ENCODE results near the gene TTLL8.

DNA sequence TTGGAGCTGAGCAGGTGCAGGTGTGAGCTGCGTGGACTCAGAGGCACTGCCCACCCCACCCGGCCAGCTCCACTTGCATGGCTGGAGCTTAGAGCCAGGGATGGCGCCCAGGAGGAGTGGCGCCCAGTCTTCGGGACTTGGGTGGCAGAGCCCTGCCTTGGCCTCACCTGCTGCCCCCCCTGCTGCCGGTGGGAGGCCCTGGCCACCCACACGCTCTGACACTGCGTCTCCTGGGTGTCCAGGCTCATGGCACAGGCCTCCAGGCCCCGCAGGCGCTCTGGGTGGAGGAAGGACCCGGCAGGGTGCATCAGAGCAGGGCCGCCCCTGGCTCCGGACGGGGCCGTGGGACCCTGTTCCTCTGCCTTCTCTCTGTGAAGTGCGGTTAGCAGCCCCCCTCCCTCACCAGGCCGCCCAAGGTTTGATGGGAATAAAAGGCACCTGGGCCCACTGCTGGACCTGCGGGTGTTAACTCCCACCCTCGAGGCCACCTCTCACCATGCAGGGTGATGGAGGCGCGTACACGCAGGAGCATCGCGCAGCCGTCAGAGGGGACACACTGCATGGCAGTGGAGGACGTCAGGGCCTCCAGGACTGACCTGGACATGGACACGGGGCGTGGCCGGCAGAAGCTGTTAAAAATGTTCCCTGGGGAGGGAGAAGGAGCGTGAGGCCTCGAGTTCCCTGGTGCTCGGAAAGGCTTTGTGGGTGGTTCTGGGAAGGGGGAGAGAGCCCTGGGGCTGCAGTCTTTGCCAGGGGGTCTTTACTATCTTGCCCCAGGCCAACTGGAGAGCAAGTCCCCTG, 57.3 kb downstream of the TTLL8 start:
- TF ChIP-seq RAD21 (IDR thresholded peaks at IDR 0.05; ENCODE audit: low read depth) (no peak), POLR2A (IDR thresholded peaks at IDR 0.05; ENCODE audit: borderline replicate concordance, extremely low read depth, insufficient read depth, insufficient read length) (no peak), EZH2 (IDR thresholded peaks at IDR 0.05) (no peak), CTCF (IDR thresholded peaks at IDR 0.05 in 2 of 3, conservative IDR thresholded peaks at IDR 0.05 in 1 of 3; ENCODE audit: borderline replicate concordance in 1 of 3, insufficient read depth in 1 of 3, low read depth in 2 of 3, low read length in 2 of 3) (no peak)

All from HCT116 (cell line).